Effector CD4-positive, alpha-beta T cell (primary cell): ENCODE measurements around the gene OR5D18. TPM values are rescaled to one million over a fixed set of nuclear protein-coding genes. Genes with fewer than 3 reads are reported as not detected.
"Not testable (repeated sequence)": the region's sequence is repeated elsewhere in the genome, so short reads cannot be mapped to it uniquely, and the experiment has no call there.

Experiments used
- DNase-seq: peaks from one replicate; pipeline ENCODE4 v3.0.0-alpha.2; 2020
- total RNA-seq: gene quantifications from one replicate; lab custom pipeline; 2026; lab: John Stamatoyannopoulos, UW

Gene OR5D18
- not detected for total RNA-seq

- DNase-seq: no peak
Measured at GRCh38 chr11:55819330-55819729, at the start of gene OR5D18. Gene OR5D18, plus strand, starts transcription at chr11:55819630. Its CDS starts 0 bp downstream, at chr11:55819630.

DNA sequence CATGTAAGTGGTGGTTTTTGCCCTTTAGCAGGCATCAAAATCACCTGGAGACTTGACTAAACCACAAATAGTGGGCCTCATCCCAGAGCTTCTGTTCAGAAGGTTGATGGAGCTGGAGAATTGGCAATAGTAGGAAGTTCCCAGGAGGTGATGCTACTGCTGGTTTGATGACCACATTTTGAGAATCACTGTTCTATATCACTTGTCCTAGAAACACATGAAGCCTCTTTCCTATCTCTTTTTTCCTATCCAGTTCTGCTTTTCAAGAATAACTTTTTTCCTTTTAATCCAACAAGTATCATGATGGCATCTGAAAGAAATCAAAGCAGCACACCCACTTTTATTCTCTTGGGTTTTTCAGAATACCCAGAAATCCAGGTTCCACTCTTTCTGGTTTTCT is 46.3 kb upstream of the OR5D18 start, which contains the start of gene OR5D13:
Gene OR5D13 (plus strand): TSS at position 301 of the 400 bp plus-strand sequence. CDS start 0 bp downstream, at position 301.
- no peak for DNase-seq

DNA sequence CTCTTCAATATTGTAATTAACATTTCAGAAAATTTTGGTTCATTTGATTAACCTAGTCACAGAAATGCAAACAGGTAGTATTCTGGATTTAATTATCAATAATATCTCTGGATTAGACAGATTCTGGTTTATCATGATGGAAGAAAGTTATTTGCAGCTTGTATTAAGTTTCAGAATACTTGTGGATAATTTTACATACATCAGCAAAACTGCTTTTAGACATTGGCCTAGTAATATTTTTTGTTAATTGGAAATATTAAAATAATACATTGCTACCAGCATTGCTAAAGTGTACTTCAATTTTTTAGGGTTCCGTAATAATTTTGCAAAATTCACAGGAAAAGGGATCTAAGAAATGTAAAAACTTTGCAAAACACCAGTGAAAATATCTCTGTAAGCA is 27.8 kb upstream of the OR5D18 start:
- DNase-seq: no peak

GRCh38 chr11:55793321-55793720 is 26.1 kb upstream of the OR5D18 start:
- no peak for DNase-seq

DNA sequence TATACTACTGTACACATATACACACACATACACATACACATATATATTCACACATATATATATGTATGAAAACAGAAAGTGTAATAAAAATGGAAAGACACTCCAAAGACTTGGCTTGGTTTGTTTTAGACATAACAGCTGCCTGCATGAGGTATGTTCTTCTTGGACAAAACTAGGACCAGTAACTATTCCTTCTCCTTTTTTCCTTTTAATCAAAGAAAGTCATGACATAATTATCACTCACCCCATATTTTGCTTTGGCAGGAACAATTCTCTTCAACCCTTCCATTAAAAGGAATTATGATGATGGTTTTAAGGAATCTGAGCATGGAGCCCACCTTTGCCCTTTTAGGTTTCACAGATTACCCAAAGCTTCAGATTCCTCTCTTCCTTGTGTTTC is 24.2 kb upstream of the OR5D18 start, which contains the start of gene OR5D14:
Gene OR5D14 (plus strand): TSS at position 301 of the 400 bp plus-strand sequence. CDS start 0 bp downstream, at position 301.
- DNase-seq: no peak

DNA sequence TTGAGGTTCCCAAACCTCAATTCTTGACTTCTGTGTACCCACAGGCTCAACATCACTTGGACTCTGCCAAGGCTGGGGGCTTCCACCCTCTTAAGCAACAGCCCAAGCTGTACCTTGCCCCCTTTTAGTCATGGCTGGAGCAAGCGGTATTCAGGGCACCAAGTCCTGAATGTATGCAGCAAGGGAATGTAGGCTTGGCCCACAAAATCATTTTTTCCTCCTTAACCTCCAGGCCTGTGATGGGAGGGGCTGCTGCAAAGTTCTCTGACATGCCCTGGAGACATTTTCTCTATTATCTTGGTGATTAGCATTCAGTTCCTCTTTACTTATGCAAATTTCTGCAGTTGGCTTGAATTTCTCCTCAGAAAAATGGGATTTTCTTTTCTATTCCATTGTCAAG is 13.2 kb upstream of the OR5D18 start:
- no peak for DNase-seq

GRCh38 chr11:55811067-55811466 is 8.4 kb upstream of the OR5D18 start, which contains the start of gene OR5L1:
Gene OR5L1, plus strand, starts transcription at chr11:55811367. Its CDS starts 100 bp downstream, at chr11:55811467.
- no peak for DNase-seq

DNA sequence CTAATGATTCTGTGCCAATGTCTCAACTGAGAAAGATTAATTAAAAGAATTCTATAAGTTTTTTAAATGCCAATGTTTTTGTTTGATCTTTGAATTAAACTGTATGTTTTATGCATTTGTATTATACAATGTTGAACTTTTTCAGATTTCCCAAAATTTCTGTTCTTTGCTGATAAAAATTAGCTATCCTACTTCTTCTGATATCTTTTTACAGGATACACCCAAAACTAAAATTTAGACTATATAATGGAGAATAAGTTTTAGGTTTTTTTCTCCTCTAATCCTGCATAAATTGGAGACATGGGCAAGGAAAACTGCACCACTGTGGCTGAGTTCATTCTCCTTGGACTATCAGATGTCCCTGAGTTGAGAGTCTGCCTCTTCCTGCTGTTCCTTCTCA is 7.5 kb downstream of the OR5D18 start, which contains the start of gene OR5L2:
Gene OR5L2 (plus strand): TSS at position 301 of the 400 bp plus-strand sequence. CDS start 0 bp downstream, at position 301.
- DNase-seq: no peak

GRCh38 chr11:55838452-55838851 is 19.0 kb downstream of the OR5D18 start, which contains the start of gene OR5D16:
Gene OR5D16, plus strand, starts transcription at chr11:55838752. Its CDS starts 0 bp downstream, at chr11:55838752.
- DNase-seq: no peak

DNA sequence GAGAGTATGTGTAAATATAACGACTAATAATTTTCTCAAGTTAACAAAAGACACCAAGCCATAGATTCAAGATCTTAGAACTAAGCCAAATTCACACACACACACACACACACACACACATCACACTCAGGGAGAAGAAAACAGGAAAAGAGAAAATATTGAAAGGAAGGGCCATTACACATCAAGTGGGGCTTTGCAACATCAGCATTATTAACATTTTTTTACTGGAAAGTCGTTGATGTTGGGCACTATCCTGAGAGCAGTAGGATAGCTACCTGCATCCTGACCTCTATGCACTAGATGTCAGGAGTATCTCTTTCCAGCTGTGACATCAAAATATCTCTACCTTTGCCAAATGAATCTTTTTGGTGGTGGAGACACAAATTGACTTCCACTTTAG is 28.0 kb downstream of the OR5D18 start:
- no peak for DNase-seq

GRCh38 chr11:55849037-55849436 is 29.6 kb downstream of the OR5D18 start:
- no peak for DNase-seq

GRCh38 chr11:55852141-55852540 is 32.7 kb downstream of the OR5D18 start:
- DNase-seq: no peak

- no peak for DNase-seq
Measured at GRCh38 chr11:55854704-55855103, 35.3 kb downstream of the OR5D18 start.

DNA sequence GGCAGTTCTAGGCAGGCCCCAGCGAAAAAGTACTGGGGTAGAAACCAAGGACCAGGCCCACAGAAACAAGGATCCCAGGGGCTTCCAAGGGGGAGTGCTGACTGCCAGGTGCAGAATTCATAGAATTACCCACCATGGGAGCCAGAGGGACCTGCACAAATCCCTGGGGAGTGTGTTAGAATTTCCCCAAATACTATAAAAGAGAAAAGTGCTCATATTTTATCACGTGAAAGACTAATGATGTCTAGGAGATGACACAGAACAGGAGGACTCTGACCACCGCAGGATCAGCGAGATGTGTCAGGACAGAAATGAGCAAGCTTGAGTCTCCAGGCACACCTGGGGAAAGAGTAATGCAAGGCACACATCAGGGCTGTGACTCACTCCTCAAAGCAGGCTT is 47.9 kb downstream of the OR5D18 start:
- DNase-seq: not testable (repeated sequence)
